ENCODE data around the gene GGTLC1.

GGTLC1 gene

GRCh38 chr20:23966298-23966697 lies 22.3 kb downstream of the GGTLC1 start:
- no peak for DNase-seq (ENCODE audit: low read depth)

- DNase-seq (ENCODE audit: low read depth), result no peak
Observed at GRCh38 chr20:23963941-23964340, 24.6 kb downstream of the GGTLC1 start.

- no peak for DNase-seq (ENCODE audit: low read depth)
Observed at GRCh38 chr20:23962272-23962671, 26.3 kb downstream of the GGTLC1 start.

GRCh38 chr20:23959054-23959453 lies 29.5 kb downstream of the GGTLC1 start:
- DNase-seq (ENCODE audit: low read depth), result no peak

- no peak for DNase-seq (ENCODE audit: low read depth)
Observed at GRCh38 chr20:23955896-23956295, 32.7 kb downstream of the GGTLC1 start.

- DNase-seq (ENCODE audit: low read depth), result no peak
Observed at GRCh38 chr20:23954008-23954745, 34.4 kb downstream of the GGTLC1 start.

GRCh38 chr20:23946206-23946605 lies 42.4 kb downstream of the GGTLC1 start:
- no peak for DNase-seq (ENCODE audit: low read depth)

GRCh38 chr20:23943304-23943703 lies 45.3 kb downstream of the GGTLC1 start:
- DNase-seq (ENCODE audit: low read depth), result no peak

- DNase-seq (ENCODE audit: low read depth), result no peak
Observed at GRCh38 chr20:23939641-23940040, 48.9 kb downstream of the GGTLC1 start.

GRCh38 chr20:23939063-23939462 lies 49.5 kb downstream of the GGTLC1 start:
- no peak for DNase-seq (ENCODE audit: low read depth)

GRCh38 chr20:23938118-23938438 lies 50.5 kb downstream of the GGTLC1 start:
- no peak for DNase-seq (ENCODE audit: low read depth)

- DNase-seq (ENCODE audit: low read depth), result peak; percentile 13
Observed at GRCh38 chr20:23937303-23938117, 51.1 kb downstream of the GGTLC1 start.

Data from T-helper 22 cell (primary cell).